EH (cell line): ENCODE measurements around the gene FAM43A.

Experiments used
- DNase-seq: peaks from one replicate; pipeline ENCODE4 v3.0.0-alpha.2; 2015; ENCODE audit warnings: low read depth

Gene FAM43A

GRCh38 chr3:194711913-194712312, 26.2 kb downstream of the FAM43A start:
- DNase-seq = peak; percentile 99

GRCh38 chr3:194713299-194714136, 27.8 kb downstream of the FAM43A start:
- peak; percentile 15 for DNase-seq

- DNase-seq = no peak
Observed at GRCh38 chr3:194714137-194714455, 28.4 kb downstream of the FAM43A start.

- no peak for DNase-seq
Observed at GRCh38 chr3:194714564-194714963, 28.9 kb downstream of the FAM43A start.

- no peak for DNase-seq
Observed at GRCh38 chr3:194715022-194715800, 29.5 kb downstream of the FAM43A start.

DNA sequence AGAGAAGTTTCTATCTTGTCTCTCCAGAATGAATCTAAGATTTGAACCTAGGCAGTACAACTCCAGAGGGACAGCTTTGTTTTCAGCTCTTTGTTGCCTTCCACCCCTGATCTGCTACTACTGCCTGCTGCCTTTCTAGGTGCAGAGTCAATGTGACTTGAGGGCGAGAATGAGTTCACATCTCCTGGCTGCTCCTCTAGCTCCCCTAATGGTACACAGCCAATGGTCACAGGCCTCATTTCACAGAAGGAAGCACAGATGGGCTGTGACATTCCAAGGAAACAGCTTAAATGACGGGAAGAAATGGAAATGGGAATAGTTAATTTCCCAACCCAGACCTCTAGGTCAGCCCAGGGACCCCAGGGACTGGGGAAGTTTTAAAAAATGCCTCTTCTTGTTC, 32.4 kb downstream of the FAM43A start:
- DNase-seq = no peak

- DNase-seq = no peak
Observed at GRCh38 chr3:194720048-194720447, 34.4 kb downstream of the FAM43A start.

DNA sequence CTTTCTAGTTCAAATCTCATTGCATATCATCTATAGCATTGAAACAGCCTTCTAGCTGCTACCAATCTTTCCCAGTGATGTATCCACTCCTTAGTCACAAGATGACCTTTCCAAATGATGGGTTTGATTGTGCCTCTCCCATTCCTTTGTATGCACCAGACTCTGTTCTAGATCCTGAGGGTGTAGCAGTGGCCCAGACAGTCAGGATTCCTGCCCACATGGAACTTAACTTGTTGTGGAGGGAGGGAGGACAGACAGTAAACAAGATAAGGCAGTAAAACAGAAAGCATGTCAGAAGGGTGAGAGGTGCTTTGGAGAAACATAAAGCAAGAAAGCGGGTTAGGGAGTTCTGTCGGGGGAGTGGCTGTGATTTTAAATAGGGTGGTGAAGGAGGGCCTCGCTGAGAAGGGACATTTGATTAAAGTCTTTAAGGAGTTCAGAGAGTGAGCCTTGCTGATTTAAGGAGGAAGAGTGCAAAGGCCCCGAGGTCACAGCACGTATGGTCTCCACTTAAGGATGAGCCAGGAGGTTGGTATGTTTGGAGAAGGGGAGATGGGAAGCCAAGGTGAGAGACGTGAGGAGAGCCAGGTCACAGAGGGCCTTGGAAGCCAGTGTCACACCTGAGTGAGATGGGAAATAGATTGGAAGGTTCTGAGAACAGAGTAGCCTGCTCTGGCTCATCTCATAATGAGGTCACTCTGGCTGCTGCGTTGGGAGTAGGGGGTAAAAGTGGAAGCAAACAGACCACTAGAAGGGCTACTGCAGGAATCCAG, 38.3 kb downstream of the FAM43A start:
- no peak for DNase-seq

GRCh38 chr3:194725346-194725745, 39.7 kb downstream of the FAM43A start:
- no peak for DNase-seq

- DNase-seq = peak; percentile 26
Observed at GRCh38 chr3:194727435-194728128, 41.9 kb downstream of the FAM43A start.

GRCh38 chr3:194728986-194729385, 43.3 kb downstream of the FAM43A start:
- DNase-seq = no peak

DNA sequence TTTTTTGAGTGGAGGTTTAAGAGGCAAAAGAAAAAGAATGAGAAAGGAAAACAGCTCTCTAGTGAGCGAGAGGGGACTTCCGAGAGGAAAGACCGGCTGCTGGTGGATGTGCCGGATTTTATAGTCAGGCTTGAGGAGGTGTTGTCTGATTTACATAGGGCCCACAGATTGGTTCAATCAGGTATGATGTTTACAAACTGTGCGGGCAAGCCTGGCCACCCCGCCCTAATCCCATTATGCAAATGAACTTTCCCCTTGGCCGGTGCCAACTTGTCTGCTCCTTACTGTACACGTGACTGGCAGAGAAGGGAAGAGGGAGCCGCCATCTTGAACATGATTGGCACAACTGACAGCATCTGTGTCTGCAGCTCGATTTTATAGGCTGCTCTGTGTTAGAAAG, 44.7 kb downstream of the FAM43A start:
- no peak for DNase-seq

GRCh38 chr3:194731506-194732073, 45.9 kb downstream of the FAM43A start:
- no peak for DNase-seq

DNA sequence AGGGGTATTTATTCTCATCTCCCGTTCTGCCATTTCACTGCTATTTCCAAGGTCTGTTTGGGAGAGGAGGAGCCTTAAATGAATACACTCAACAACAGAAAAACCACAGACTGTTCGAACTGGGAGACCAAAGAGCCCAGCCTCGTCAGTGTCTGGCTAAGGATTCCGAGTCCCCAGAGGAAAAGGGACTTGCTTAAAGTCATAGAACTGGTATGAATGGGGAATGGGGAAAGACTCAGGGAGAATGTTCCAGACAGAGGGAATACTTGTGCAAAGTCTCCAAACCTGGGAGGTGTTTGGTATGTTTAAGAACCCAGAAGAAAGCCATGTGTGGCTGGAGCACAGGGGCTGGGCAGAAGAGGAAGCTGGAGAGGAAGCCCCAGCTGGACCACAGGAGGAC, 46.9 kb downstream of the FAM43A start:
- DNase-seq = peak; percentile 25

DNA sequence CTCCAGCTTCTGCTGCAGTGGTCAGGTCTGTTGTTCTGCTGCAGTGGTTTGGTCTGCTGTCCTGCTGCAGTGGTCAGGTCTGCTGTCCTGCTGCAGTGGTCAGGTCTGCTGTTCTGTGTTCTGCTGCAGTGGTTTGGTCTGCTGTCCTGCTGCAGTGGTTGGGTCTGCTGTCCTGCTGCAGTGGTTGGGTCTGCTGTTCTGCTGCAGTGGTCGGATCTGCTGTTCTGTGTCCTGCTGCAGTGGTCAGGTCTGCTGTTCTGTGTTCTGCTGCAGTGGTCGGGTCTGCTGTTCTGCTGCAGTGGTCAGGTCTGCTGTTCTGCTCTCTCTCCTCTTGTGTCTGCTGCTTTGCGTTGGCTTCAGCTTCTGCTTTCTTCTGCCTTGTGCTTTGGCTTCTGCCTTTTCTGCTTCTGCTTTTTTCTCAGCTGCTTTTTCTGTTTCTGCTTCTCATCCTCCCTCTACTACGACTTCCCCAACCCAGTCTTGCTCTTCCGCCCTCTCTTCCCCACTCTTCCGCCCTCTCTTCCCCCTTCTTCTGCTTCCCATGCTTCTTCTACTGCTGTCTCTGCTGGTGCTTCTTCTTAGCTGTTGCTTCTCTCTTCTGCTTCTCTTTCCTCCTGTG, 50.7 kb downstream of the FAM43A start:
- DNase-seq = no peak

GRCh38 chr3:194736896-194737600, 51.4 kb downstream of the FAM43A start:
- no peak for DNase-seq
